ENCODE measurements around the gene TPRG1L.

The TPRG1L gene

GRCh38 chr1:3602375-3602774, 22.4 kb upstream of the TPRG1L start:
- Histone ChIP-seq H3K79me2 (ENCODE audit: insufficient read depth, low read length) (no peaks in the 10 kb centered on the region), H4K20me1 (ENCODE audit: low read depth, low read length) (no peaks in the 10 kb centered on the region), H2AFZ (ENCODE audit: low read depth, low read length, severe bottlenecking) (no peak overlapping the region), H3F3A (ENCODE audit: insufficient read depth) (no peaks in the 10 kb centered on the region), H3K36me3 (ENCODE audit: low read length) (no peaks in the 10 kb centered on the region), H3K4me3 (ENCODE audit: insufficient read depth, low read length, poor library complexity, severe bottlenecking) (no peak overlapping the region), H3K9ac (ENCODE audit: low read length) (no peak overlapping the region), H3K9me2 (replicated peaks; ENCODE audit: insufficient read depth, low read length) (no peaks in the 10 kb centered on the region), H3K4me2 (ENCODE audit: low read depth, low read length, poor library complexity, severe bottlenecking) (no peak overlapping the region), H3K27ac (ENCODE audit: low read depth, low read length) (no peak overlapping the region), H3K27me3 (ENCODE audit: low read length) (no peaks in the 10 kb centered on the region), H3K9me3 (ENCODE audit: insufficient read depth, low read length) (no peaks in the 10 kb centered on the region)
- no peak for TF ChIP-seq EZH2phosphoT487 (conservative IDR thresholded peaks at IDR 0.05; ENCODE audit: low read length)
- TF ChIP-seq, protein P1, sequence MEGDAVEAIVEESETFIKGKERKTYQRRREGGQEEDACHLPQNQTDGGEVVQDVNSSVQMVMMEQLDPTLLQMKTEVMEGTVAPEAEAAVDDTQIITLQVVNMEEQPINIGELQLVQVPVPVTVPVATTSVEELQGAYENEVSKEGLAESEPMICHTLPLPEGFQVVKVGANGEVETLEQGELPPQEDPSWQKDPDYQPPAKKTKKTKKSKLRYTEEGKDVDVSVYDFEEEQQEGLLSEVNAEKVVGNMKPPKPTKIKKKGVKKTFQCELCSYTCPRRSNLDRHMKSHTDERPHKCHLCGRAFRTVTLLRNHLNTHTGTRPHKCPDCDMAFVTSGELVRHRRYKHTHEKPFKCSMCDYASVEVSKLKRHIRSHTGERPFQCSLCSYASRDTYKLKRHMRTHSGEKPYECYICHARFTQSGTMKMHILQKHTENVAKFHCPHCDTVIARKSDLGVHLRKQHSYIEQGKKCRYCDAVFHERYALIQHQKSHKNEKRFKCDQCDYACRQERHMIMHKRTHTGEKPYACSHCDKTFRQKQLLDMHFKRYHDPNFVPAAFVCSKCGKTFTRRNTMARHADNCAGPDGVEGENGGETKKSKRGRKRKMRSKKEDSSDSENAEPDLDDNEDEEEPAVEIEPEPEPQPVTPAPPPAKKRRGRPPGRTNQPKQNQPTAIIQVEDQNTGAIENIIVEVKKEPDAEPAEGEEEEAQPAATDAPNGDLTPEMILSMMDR (IDR thresholded peaks at IDR 0.05; ENCODE audit: insufficient read depth, low read length, poor library complexity, severe bottlenecking): no peak

DNA sequence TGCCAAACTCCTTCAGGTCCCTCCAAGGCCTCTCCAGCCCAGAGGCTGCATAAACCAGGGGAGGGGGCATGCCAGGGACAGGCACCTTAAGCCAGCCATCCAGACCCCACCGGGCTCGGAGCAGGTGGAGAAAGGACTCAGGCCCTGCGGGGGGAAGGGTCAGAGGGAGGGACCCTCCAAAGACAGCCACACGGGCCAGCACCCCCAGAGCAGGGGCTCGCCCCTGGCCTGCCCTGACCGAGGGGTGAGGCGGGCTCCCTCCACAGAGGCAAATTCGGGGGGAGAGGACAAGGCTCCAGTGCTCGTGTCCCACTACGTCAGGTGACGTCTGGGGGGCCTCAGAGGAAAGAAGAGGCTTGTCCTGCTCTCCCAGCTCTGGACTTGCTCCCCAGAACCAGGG, 21.7 kb upstream of the TPRG1L start:
- no peak for TF ChIP-seq EZH2phosphoT487 (conservative IDR thresholded peaks at IDR 0.05; ENCODE audit: low read length)
- TF ChIP-seq, protein P1 (IDR thresholded peaks at IDR 0.05; ENCODE audit: insufficient read depth, low read length, poor library complexity, severe bottlenecking): no peak
- H3K36me3 ChIP-seq (ENCODE audit: low read length): no peaks in the 10 kb centered on the region
- no peak overlapping the region for H3K4me3 ChIP-seq (ENCODE audit: insufficient read depth, low read length, poor library complexity, severe bottlenecking)
- no peaks in the 10 kb centered on the region for H4K20me1 ChIP-seq (ENCODE audit: low read depth, low read length)
- no peaks in the 10 kb centered on the region for H3K79me2 ChIP-seq (ENCODE audit: insufficient read depth, low read length)
- no peak overlapping the region for H3K27ac ChIP-seq (ENCODE audit: low read depth, low read length)
- H3K27me3 ChIP-seq (ENCODE audit: low read length): no peaks in the 10 kb centered on the region
- no peaks in the 10 kb centered on the region for H3K9me3 ChIP-seq (ENCODE audit: insufficient read depth, low read length)
- H2AFZ ChIP-seq (ENCODE audit: low read depth, low read length, severe bottlenecking): no peak overlapping the region
- H3F3A ChIP-seq (ENCODE audit: insufficient read depth): no peaks in the 10 kb centered on the region
- no peaks in the 10 kb centered on the region for H3K9me2 ChIP-seq (replicated peaks; ENCODE audit: insufficient read depth, low read length)
- no peak overlapping the region for H3K4me2 ChIP-seq (ENCODE audit: low read depth, low read length, poor library complexity, severe bottlenecking)
- no peak overlapping the region for H3K9ac ChIP-seq (ENCODE audit: low read length)

- no peak overlapping the region for H3K4me2 ChIP-seq (ENCODE audit: low read depth, low read length, poor library complexity, severe bottlenecking)
- H2AFZ ChIP-seq (ENCODE audit: low read depth, low read length, severe bottlenecking): no peak overlapping the region
- TF ChIP-seq EZH2phosphoT487 (conservative IDR thresholded peaks at IDR 0.05; ENCODE audit: low read length): no peak
- TF ChIP-seq, protein P1 (IDR thresholded peaks at IDR 0.05; ENCODE audit: insufficient read depth, low read length, poor library complexity, severe bottlenecking): no peak
- no peak overlapping the region for H3K9ac ChIP-seq (ENCODE audit: low read length)
- no peak overlapping the region for H3K4me3 ChIP-seq (ENCODE audit: insufficient read depth, low read length, poor library complexity, severe bottlenecking)
- no peaks in the 10 kb centered on the region for H3K9me2 ChIP-seq (replicated peaks; ENCODE audit: insufficient read depth, low read length)
- no peaks in the 10 kb centered on the region for H4K20me1 ChIP-seq (ENCODE audit: low read depth, low read length)
- no peaks in the 10 kb centered on the region for H3F3A ChIP-seq (ENCODE audit: insufficient read depth)
- no peaks in the 10 kb centered on the region for H3K36me3 ChIP-seq (ENCODE audit: low read length)
- no peaks in the 10 kb centered on the region for H3K79me2 ChIP-seq (ENCODE audit: insufficient read depth, low read length)
- no peaks in the 10 kb centered on the region for H3K9me3 ChIP-seq (ENCODE audit: insufficient read depth, low read length)
- no peak overlapping the region for H3K27ac ChIP-seq (ENCODE audit: low read depth, low read length)
- no peaks in the 10 kb centered on the region for H3K27me3 ChIP-seq (ENCODE audit: low read length)
These were observed 21.0 kb upstream of the TPRG1L start for GRCh38 chr1:3603571-3604467.

Data from SU-DHL-6 (cell line).